CD4-positive, alpha-beta T cell (primary cell): Measurements from ENCODE around the gene QRSL1. TPM values are rescaled to one million over a fixed set of nuclear protein-coding genes. Genes with fewer than 3 reads are reported as not detected.

Experiments used
- ATAC-seq: fragments of 200-7000 bp; cut with Tn5 transposase; one replicate; pipeline ENCODE4 v1.10.0; 2022; ENCODE audit warnings: mild to moderate bottlenecking; ENCODE audit not compliant: poor library complexity
- CTCF ChIA-PET: fragments of 350-600 bp; sonication (Branson Sonifier 250); formaldehyde crosslinking; loops from one replicate; lab custom pipeline; 2021; ENCODE audit warnings: antibody characterized with exemption, inconsistent platforms; lab: Charles Lee
- POLR2A ChIA-PET: fragments of 350-600 bp; sonication (Branson Sonifier 250); formaldehyde crosslinking; loops from one replicate; lab custom pipeline; 2021; ENCODE audit warnings: antibody characterized with exemption, inconsistent platforms; lab: Charles Lee
- DNase-seq, 14 experiments: peaks; one replicate each; pipeline ENCODE4 v3.0.0-alpha.2; 2013 to 2020; ENCODE audit warnings: mixed read lengths in 2 of 14
- H3K27ac ChIP-seq, 2 donors: one replicate each; pipeline versions ENCODE4 v1.5.1 to v1.7.0; 2013; ENCODE audit warnings: low read length in 2 of 2, low read depth in 1 of 2, mild to moderate bottlenecking in 1 of 2
- H3K27me3 ChIP-seq, 2 experiments: 1 replicate in 1 of 2; 2 replicates in 1 of 2; pipeline versions ENCODE4 v1.6.1 to v1.7.0; 2013; ENCODE audit warnings: low read length in 2 of 2, control low read depth in 1 of 2, mild to moderate bottlenecking in 1 of 2, moderate library complexity in 1 of 2; ENCODE audit not compliant: insufficient read depth in 2 of 2, control insufficient read depth in 1 of 2
- H3K36me3 ChIP-seq: one replicate; pipeline ENCODE4 v1.6.1; 2013; ENCODE audit warnings: low read length, control low read depth; ENCODE audit not compliant: insufficient read depth
- H3K4me1 ChIP-seq: one replicate; pipeline ENCODE4 v1.6.1; 2013; ENCODE audit warnings: low read length, control low read depth; ENCODE audit not compliant: insufficient read depth
- H3K4me3 ChIP-seq: one replicate; pipeline ENCODE4 v1.5.1; 2013; ENCODE audit warnings: mild to moderate bottlenecking, low read length, moderate library complexity
- H3K9me3 ChIP-seq, 2 experiments: 1 replicate in 1 of 2; 2 replicates in 1 of 2; pipeline versions ENCODE4 v1.6.1 to v1.7.0; 2013; ENCODE audit warnings: low read length in 2 of 2, mild to moderate bottlenecking in 2 of 2, control low read depth in 1 of 2, moderate library complexity in 1 of 2; ENCODE audit not compliant: control insufficient read depth in 1 of 2, insufficient read depth in 1 of 2
- H3K27ac Mint-ChIP-seq: one replicate; pipeline ENCODE4 v1.8.0; 2020; ENCODE audit warnings: mixed read lengths
- H3K27me3 Mint-ChIP-seq: one replicate; pipeline ENCODE4 v1.8.0; 2021; ENCODE audit warnings: mixed read lengths
- H3K36me3 Mint-ChIP-seq: one replicate; pipeline ENCODE4 v1.8.0; 2021; ENCODE audit warnings: low read depth, mixed read lengths
- H3K4me1 Mint-ChIP-seq: one replicate; pipeline ENCODE4 v1.8.0; 2021; ENCODE audit warnings: low read depth, mixed read lengths
- H3K4me3 Mint-ChIP-seq: one replicate; pipeline ENCODE4 v1.8.0; 2020; ENCODE audit warnings: mild to moderate bottlenecking, mixed read lengths
- H3K9me3 Mint-ChIP-seq: one replicate; pipeline ENCODE4 v1.8.0; 2020; ENCODE audit warnings: mixed read lengths
- CTCF ChIP-seq: fragments of 200-600 bp; IDR thresholded peaks from one replicate; pipeline ENCODE4 v1.8.0; 2022; ENCODE audit warnings: antibody characterized with exemption, mild to moderate bottlenecking
- intact Hi-C, 2 experiments: fragments of 100-400 bp; cut with DNase I in 1 of 2; cut with micrococcal nuclease in 1 of 2; formaldehyde crosslinking; loops; one replicate each; pipeline versions ENCODE4 v1.15.1 to v1.9.0; 2023 to 2025; cut with DNase I, micrococcal nuclease
- total RNA-seq, 174 experiments: library from RNA in 2 of 174; stranded (reverse) in 2 of 174; gene quantifications; one replicate each; pipeline ENCODE4 v1.2.3 and lab custom pipeline; 2021 to 2026

Gene QRSL1
- total RNA-seq, 2 experiments from 2014 or later = 7.3 to 9.3 TPM

GRCh38 chr6:106628658-106629102 lies 698 bp upstream of the QRSL1 start:
- intact Hi-C loops = loop anchor here (5.0 to 10.0 kb wide), 6 partner anchors 104 to 1666 kb away; partner anchors contain the start of genes AFG1L (in 1 of the 2), ATG5 (in 1 of the 2), MTRES1 (in 1 of the 2) and PREP (in 1 of the 2)
- ChIA-PET CTCF (interaction anchor here (1.4 kb wide), 1 partner anchor 9 kb away, joined by 3 read pairs; no protein-coding TSS in a partner anchor), POLR2A (no interaction called here)
- H3K27ac Mint-ChIP-seq = peak overlapping the region; percentile 96
- peak overlapping the region; percentile 97 for H3K4me3 Mint-ChIP-seq
- peaks cover 37% of the 10 kb centered on the region for H3K4me1 Mint-ChIP-seq
- peaks cover 18% of the 10 kb centered on the region for H3K36me3 Mint-ChIP-seq
- H3K9me3 Mint-ChIP-seq = no peaks in the 10 kb centered on the region
- DNase-seq (no peak), ATAC-seq (no peak)
- peaks cover 15% of the 10 kb centered on the region for H3K4me1 ChIP-seq
- H3K4me3 ChIP-seq = peak overlapping the region; percentile 79
- H3K36me3 ChIP-seq = no peaks in the 10 kb centered on the region
- no peaks in the 10 kb centered on the region for H3K27me3 ChIP-seq
- no peaks in the 10 kb centered on the region for H3K9me3 ChIP-seq
- no peak for TF ChIP-seq CTCF
- no peaks in the 10 kb centered on the region for H3K27me3 Mint-ChIP-seq
- peak overlapping the region in 1 of 2 donors; percentile 83 for H3K27ac ChIP-seq

DNA sequence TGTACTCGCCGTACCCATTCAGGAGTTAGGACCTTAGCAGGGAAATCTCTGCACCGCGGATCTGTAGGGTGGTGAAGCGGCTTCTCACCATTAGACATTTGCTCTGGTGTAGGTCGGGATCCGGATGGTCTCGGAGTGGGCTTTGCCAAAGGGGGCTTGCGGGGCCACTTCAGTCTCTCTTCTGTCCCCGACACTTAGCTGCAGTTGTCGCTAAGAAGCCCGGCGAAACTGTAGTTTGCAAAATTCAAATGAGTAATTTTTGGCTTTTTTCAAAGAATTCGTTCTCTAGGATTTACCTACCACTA lies 433 bp downstream of the QRSL1 start:
- ATAC-seq (no peak), DNase-seq (no peak)
- peaks cover 43% of the 10 kb centered on the region for H3K4me1 Mint-ChIP-seq
- no peaks in the 10 kb centered on the region for H3K9me3 Mint-ChIP-seq
- H3K27me3 Mint-ChIP-seq = no peaks in the 10 kb centered on the region
- Histone ChIP-seq H3K4me3 (peak overlapping the region; percentile 79), H3K4me1 (peaks cover 15% of the 10 kb centered on the region), H3K9me3 (no peaks in the 10 kb centered on the region), H3K36me3 (peaks cover under 1% of the 10 kb centered on the region), H3K27me3 (no peaks in the 10 kb centered on the region), H3K27ac (peak overlapping the region; percentile 64 to 83)
- ChIA-PET POLR2A (interaction anchor here (0.7 kb wide), 1 partner anchor 22 kb away, joined by 3 read pairs; no protein-coding TSS in a partner anchor), CTCF (interaction anchor here (1.1 kb wide), 1 partner anchor 22 kb away, joined by 4 read pairs; no protein-coding TSS in a partner anchor)
- H3K27ac Mint-ChIP-seq = peak overlapping the region; percentile 96
- no peak for TF ChIP-seq CTCF
- peaks cover 24% of the 10 kb centered on the region for H3K36me3 Mint-ChIP-seq
- H3K4me3 Mint-ChIP-seq = peak overlapping the region; percentile 97
- intact Hi-C loops = loop anchor here (5.0 to 10.0 kb wide), 6 partner anchors 105 to 1665 kb away; partner anchors contain the start of genes AFG1L (in 1 of the 2), ATG5 (in 1 of the 2), MTRES1 (in 1 of the 2) and PREP (in 1 of the 2)

GRCh38 chr6:106630366-106630765 lies 988 bp downstream of the QRSL1 start:
- Histone ChIP-seq H3K9me3 (no peaks in the 10 kb centered on the region), H3K4me1 (peaks cover 15% of the 10 kb centered on the region), H3K4me3 (peak overlapping the region; percentile 79), H3K27me3 (no peaks in the 10 kb centered on the region), H3K27ac (no peak overlapping the region), H3K36me3 (peaks cover 6% of the 10 kb centered on the region)
- POLR2A ChIA-PET = interaction anchor here (0.7 kb wide), 1 partner anchor 22 kb away, joined by 3 read pairs; no protein-coding TSS in a partner anchor
- ATAC-seq = no peak
- Mint-ChIP-seq H3K36me3 (peaks cover 26% of the 10 kb centered on the region), H3K9me3 (no peaks in the 10 kb centered on the region), H3K27me3 (no peaks in the 10 kb centered on the region), H3K4me3 (peak overlapping the region; percentile 97), H3K4me1 (peaks cover 49% of the 10 kb centered on the region), H3K27ac (peak overlapping the region; percentile 96)
- CTCF ChIA-PET = interaction anchor here (1.0 to 1.1 kb wide), 2 partner anchors 22 to 119 kb away, joined by 3 to 4 read pairs; no protein-coding TSS in a partner anchor
- DNase-seq = peak in 1 of 14 experiments; percentile 8
- TF ChIP-seq CTCF = no peak
- intact Hi-C loops = no loop called here
